Mucosa of descending colon (tissue), 3 donors: Measurements from ENCODE around the gene NEK4. TPM values are rescaled to one million over a fixed set of nuclear protein-coding genes. Genes with fewer than 3 reads are reported as not detected.

Source experiments
- ATAC-seq: fragments of 200-7000 bp; cut with Tn5 transposase; one replicate; pipeline ENCODE4 v1.9.1; 2020; ENCODE audit warnings: mild to moderate bottlenecking, moderate library complexity
- DNase-seq, 3 donors: peaks; one replicate each; pipeline ENCODE4 v3.0.0-alpha.2; 2020
- H3K36me3 ChIP-seq: fragments of 200-600 bp; one replicate; pipeline ENCODE4 v1.8.0; 2021; ENCODE audit warnings: low read depth, mild to moderate bottlenecking
- H3K4me1 ChIP-seq: fragments of 200-600 bp; one replicate; pipeline ENCODE4 v1.8.0; 2021; ENCODE audit warnings: low read depth, mild to moderate bottlenecking
- H3K4me3 ChIP-seq: fragments of 200-600 bp; one replicate; pipeline ENCODE4 v1.8.0; 2021; ENCODE audit warnings: mild to moderate bottlenecking
- H3K9me3 ChIP-seq: fragments of 200-600 bp; one replicate; pipeline ENCODE4 v1.8.0; 2021; ENCODE audit warnings: mild to moderate bottlenecking
- intact Hi-C, 2 donors: fragments of 100-400 bp; cut with DNase I in 1 of 2; cut with micrococcal nuclease in 1 of 2; formaldehyde crosslinking; loops; one replicate each; pipeline versions ENCODE4 v1.11.0 to v1.11.1; 2022; cut with DNase I, micrococcal nuclease
- total RNA-seq, 3 donors: library from RNA; stranded (reverse); fragmentation: NEBNext Ultra II Directional in 2 of 3; extraction: Animal tissue kit (Norgen Biotek cat#: 25700) in 2 of 3; gene quantifications; one replicate each; pipeline versions ENCODE4 v1.2.1 to v1.2.4, GENCODE V29; 2021 to 2023
- TF ChIP-seq, protein P1 (sequence below): fragments of 200-600 bp; IDR thresholded peaks from one replicate; pipeline ENCODE4 v1.8.0; 2022; ENCODE audit warnings: antibody characterized with exemption, mild to moderate bottlenecking
- donor health status: DM: no; HTN: no; CAD: no; lungs with moderate emphysema.
- donor health status: DM: no; HTN: no; CAD: no.
- donor health status: DM: no; HTN: yes; CAD: no.

Gene NEK4
- total RNA-seq, 3 donors from 2014 or later = 19.9 to 33.9 (median 20.2) TPM

GRCh38 chr3:52816199-52816598 is 45.5 kb upstream of the NEK4 start:
- TF ChIP-seq, protein P1, sequence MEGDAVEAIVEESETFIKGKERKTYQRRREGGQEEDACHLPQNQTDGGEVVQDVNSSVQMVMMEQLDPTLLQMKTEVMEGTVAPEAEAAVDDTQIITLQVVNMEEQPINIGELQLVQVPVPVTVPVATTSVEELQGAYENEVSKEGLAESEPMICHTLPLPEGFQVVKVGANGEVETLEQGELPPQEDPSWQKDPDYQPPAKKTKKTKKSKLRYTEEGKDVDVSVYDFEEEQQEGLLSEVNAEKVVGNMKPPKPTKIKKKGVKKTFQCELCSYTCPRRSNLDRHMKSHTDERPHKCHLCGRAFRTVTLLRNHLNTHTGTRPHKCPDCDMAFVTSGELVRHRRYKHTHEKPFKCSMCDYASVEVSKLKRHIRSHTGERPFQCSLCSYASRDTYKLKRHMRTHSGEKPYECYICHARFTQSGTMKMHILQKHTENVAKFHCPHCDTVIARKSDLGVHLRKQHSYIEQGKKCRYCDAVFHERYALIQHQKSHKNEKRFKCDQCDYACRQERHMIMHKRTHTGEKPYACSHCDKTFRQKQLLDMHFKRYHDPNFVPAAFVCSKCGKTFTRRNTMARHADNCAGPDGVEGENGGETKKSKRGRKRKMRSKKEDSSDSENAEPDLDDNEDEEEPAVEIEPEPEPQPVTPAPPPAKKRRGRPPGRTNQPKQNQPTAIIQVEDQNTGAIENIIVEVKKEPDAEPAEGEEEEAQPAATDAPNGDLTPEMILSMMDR = no peak
- ATAC-seq = no peak
- Histone ChIP-seq H3K4me3 (no peak overlapping the region), H3K4me1 (no peaks in the 10 kb centered on the region), H3K9me3 (no peaks in the 10 kb centered on the region), H3K36me3 (no peaks in the 10 kb centered on the region)
- intact Hi-C loops = no loop called here
- no peak for DNase-seq

- TF ChIP-seq, protein P1 = no peak
- no peak for ATAC-seq
- intact Hi-C loops = no loop called here
Measured at GRCh38 chr3:52813810-52814209, 43.1 kb upstream of the NEK4 start.

DNA sequence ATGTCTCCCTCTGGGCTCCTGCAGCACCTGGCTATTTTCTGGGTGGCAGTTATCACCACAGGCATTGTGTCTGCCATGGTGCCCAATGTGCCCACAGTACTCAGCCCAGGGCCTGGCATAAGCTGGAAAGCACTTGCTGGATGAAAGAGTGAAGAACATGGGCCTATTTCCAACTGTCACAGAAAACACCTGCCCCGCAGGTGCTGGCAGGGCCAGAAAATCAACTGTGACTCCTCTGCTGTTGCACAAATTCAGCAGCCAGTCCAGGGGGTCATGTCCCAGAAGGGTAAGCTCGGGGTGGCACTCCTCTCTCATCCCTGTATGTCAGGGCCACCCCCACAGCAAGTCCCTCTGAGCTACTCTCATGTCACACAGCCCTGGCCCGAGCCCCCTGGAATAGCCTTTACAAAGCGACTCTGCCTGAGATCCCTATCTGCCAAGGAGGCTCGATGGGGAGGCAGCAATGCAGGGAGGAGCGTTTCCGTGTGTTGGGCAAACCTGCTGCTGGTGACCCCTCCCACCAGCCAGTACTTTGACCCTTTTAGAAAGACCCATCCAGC is 40.8 kb upstream of the NEK4 start:
- ATAC-seq = no peak
- intact Hi-C loops = no loop called here

More at GRCh38 chr3:52813810-52814209, 43.1 kb upstream of the NEK4 start:
- no peak overlapping the region for H3K4me3 ChIP-seq
- H3K36me3 ChIP-seq = no peaks in the 10 kb centered on the region
- no peaks in the 10 kb centered on the region for H3K4me1 ChIP-seq
- no peaks in the 10 kb centered on the region for H3K9me3 ChIP-seq
- no peak for DNase-seq

GRCh38 chr3:52810923-52811322 is 40.2 kb upstream of the NEK4 start:
- Histone ChIP-seq H3K4me3 (no peak overlapping the region), H3K4me1 (no peaks in the 10 kb centered on the region), H3K9me3 (no peaks in the 10 kb centered on the region), H3K36me3 (no peaks in the 10 kb centered on the region)
- DNase-seq = no peak
- ATAC-seq = no peak
- TF ChIP-seq, protein P1 = no peak
- intact Hi-C loops = no loop called here

More for the DNA sequence above, 40.8 kb upstream of the NEK4 start:
- no peak for DNase-seq
- TF ChIP-seq, protein P1 = no peak
- no peak overlapping the region for H3K4me3 ChIP-seq
- no peaks in the 10 kb centered on the region for H3K36me3 ChIP-seq
- H3K4me1 ChIP-seq = no peaks in the 10 kb centered on the region
- no peaks in the 10 kb centered on the region for H3K9me3 ChIP-seq

DNA sequence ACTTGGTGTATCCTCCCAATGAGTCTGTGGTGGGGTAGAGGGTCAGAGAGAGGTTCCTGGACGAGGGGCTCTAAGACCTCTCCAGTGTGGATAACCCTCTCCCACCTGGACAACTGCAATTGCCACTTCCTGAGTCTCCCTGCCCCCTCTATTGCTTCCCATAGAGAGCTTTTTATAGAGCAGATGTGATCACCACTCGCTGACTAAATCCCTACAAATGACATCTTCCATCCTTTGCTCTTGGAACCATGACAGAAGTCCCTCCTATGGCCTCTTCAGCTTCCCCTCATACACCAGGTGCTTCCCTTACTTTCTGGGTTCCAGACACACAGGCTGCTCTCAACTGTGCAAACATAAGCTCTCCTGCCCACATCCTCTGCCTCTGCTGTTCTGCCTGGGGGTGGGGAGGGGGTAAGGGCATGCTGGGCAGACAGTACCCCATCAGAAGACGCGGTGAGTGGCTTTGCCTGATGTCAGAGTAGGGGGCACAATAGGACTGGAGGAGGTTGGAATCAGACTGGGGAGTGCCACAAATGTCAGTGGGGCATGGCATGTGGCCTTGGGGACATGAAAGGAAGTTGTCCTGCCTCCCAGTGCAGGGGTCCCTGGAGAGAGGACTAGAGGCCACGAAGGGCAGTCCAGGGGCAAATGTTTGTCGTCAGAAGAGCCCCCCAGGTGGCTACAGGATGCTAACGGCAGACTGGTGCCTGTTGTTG is 39.1 kb upstream of the NEK4 start:
- H3K36me3 ChIP-seq = no peaks in the 10 kb centered on the region
- DNase-seq = no peak
- ATAC-seq = no peak
- H3K4me3 ChIP-seq = no peak overlapping the region
- intact Hi-C loops = no loop called here
- TF ChIP-seq, protein P1 = no peak
- H3K4me1 ChIP-seq = no peaks in the 10 kb centered on the region
- H3K9me3 ChIP-seq = no peaks in the 10 kb centered on the region
